HFF-Myc (cell line): Measurements from ENCODE around the gene PIAS4.

ENCODE experiments used
- DNase-seq: peaks from one replicate; pipeline ENCODE4 v3.0.0-alpha.2; 2011; ENCODE audit warnings: low read depth; ENCODE audit errors: extremely low read depth
- H3K4me3 ChIP-seq: replicated peaks from 2 replicates; pipeline ENCODE4 v1.5.1; 2011; ENCODE audit warnings: low read depth, mild to moderate bottlenecking, control low read depth, low read length
- TF ChIP-seq, protein P1 (sequence below): IDR thresholded peaks from 2 replicates; pipeline ENCODE4 v1.5.1; 2012; ENCODE audit warnings: mild to moderate bottlenecking, low read depth, low read length, control low read depth; ENCODE audit errors: missing control alignments

PIAS4 gene

DNA sequence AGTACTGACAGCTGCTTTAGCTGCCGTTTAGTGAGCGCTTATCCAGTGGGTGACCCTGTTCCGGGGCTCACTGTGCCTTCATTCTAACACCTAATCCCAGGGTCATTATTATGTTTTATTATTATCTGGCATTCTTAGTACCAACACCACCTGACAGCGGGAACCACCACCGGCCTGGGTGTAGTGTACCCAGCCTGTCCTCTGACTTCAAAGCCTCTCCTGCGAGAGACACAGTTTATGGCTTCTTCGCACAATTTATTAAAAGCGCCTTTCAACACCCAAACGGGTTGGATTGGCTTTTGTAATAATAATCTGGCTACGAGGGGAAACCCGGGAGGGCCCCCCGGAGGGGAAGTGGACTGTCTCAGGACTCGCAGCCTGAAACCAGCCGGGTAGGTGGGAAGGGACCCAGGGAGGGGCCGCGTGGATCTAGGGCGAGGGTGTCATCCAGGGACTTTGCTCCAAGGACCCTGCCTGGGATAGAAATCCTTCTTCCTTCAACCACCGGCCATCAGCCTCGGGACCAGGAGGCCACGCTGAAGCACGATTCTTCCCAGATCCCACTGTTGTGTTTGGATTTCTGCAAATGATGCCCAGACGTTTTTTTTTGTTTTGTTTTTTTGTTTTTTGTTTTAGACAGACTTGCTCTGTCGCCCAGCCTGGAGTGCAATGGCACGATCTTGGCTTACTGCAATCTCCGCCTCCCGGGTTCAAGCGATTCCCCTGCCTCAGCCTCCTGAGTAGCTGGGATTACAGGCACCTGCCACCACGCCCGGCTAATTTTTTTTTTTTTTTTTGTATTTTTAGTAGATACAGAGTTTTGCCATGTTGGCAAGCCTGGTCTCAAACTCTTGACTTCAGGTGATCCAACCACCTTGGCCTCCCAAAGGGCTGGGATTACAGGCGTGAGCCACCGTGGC is 60.8 kb downstream of the PIAS4 start:
- TF ChIP-seq, protein P1, sequence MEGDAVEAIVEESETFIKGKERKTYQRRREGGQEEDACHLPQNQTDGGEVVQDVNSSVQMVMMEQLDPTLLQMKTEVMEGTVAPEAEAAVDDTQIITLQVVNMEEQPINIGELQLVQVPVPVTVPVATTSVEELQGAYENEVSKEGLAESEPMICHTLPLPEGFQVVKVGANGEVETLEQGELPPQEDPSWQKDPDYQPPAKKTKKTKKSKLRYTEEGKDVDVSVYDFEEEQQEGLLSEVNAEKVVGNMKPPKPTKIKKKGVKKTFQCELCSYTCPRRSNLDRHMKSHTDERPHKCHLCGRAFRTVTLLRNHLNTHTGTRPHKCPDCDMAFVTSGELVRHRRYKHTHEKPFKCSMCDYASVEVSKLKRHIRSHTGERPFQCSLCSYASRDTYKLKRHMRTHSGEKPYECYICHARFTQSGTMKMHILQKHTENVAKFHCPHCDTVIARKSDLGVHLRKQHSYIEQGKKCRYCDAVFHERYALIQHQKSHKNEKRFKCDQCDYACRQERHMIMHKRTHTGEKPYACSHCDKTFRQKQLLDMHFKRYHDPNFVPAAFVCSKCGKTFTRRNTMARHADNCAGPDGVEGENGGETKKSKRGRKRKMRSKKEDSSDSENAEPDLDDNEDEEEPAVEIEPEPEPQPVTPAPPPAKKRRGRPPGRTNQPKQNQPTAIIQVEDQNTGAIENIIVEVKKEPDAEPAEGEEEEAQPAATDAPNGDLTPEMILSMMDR = no peak
- no peak overlapping the region; the same call in 1 of the 2 replicates for H3K4me3 ChIP-seq
- no peak for DNase-seq

DNA sequence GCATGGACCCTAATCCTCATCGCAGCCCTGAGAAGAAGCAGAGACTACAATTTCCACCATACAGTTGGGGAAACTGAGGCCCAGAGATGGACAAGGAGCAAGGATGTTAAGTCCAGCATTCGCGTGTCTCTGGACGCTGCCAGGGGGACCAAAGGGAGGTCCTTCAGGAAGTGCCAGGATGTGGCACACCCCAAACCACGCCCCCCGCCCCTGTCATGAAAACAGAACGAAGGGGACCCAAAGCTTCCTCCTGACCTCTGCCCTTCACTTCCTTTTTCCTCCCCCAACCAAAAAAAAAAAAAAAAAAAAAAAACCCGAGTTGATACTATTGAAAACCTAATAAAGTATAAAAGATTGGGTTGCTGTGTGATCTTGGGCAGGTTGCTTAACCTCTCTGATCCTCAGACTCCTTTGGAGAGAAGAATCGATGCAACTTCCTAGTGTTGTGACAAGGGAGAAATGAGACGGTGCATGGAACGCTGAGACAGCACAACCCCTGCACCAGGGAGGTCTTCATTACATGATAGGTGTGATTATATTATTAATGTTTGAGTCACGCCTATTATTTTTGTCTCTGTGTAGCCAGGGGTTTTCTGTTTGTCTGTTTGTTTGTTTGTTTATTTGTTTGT is 61.9 kb downstream of the PIAS4 start:
- H3K4me3 ChIP-seq = no peak overlapping the region
- TF ChIP-seq, protein P1 = no peak
- no peak for DNase-seq

DNA sequence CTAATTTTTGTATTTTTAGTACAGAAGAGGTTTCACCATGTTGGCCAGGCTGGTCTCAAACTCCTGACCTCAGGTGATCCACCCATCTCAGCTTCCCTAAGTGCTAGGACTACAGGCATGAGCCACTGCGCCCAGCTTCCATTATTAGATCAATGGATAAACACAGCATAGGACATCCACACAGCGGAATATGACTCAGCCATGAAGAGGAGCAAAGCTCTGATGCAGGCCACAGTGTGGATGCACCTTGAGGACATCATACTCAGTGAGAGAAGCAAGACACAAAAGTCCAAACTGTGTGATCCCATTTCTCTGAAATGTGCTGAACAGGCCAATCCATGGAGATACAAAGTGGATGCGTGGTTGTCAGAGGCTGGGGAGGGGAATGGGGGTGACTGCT is 64.1 kb downstream of the PIAS4 start:
- TF ChIP-seq, protein P1 = no peak
- no peak for DNase-seq

DNA sequence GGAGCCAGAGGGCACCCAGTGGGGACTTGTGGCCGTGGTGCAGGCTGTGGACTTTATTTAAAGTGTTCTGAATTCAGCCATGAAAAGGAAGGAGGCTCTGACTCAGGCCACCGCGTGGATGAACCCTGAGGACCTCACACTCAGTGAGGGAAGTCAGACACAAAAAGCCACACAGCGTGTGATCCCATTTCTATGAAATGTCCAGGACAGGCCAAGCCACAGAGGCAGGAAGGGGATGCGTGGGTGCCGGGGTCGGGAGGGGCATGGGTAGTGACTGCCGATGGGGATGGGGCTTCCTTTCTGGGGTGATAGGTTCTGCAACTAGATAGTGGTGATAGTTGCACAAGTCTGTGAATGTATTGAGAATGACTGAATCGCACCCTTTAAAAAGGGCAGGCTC is 67.8 kb downstream of the PIAS4 start:
- H3K4me3 ChIP-seq = no peak overlapping the region
- no peak for DNase-seq
- TF ChIP-seq, protein P1 = no peak

More for the DNA sequence above, 64.1 kb downstream of the PIAS4 start:
- no peak overlapping the region for H3K4me3 ChIP-seq

DNA sequence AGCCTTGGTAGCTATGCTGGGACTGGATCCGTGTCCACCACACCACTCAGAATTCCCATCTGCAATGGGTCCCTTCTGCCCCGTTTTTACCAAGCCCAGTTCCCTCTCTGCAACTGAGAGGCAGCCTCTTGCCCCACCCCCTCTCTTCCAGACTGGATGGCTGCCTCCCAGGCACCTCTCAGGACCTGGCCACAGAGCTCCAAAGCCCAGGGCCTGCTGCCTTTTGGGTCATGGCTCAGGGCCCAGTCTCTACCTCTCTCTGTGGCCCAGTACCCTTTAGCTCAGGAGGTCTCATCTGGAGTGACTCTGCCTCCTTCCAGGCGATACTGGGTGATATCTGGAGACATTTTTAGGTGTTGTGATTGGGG is 69.5 kb downstream of the PIAS4 start:
- no peak for DNase-seq
- no peak overlapping the region for H3K4me3 ChIP-seq
- TF ChIP-seq, protein P1 = no peak

DNA sequence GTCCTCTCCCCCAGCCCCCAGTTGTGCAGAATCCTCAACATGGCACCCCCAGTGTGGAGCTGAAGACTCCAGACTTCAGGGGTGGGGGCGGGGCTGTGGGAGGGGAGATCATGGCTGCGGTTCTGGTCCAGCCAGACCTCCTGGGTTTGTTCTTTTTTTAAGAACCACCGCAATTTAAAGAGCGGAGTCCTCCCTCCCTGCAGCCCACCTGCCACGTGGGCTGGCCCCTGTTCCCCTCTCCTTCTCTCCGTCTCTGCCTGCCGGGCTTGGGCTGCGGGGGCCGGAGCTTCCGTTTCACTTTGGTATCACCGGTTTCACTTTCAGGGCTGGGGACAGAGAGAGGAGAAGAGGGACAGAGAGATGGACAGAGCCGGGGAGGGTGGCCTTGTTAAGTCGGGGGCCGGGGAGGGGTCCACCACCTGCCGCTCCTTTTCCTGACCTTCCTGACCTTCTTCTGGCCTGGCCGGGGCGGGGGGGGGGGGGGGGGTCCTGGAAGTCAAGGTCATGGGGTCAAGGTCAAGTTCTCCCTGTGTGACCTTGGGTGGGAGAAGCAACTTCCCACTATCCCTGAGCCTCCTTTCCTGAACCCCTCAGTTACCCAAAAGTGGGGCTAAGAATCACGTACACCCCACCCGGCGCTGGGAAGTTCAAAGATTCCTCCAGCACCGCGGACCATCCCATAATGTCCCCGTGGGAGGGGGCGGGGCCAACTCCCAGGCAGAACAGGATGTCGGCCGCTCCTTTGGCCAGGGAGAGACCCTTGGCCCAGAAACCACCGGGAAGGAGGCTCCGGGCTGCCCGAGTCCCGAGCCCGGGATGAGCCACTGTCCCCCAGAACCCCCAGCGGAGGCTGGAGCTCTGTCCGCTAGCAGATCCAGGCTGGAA is 70.5 kb downstream of the PIAS4 start:
- no peak for DNase-seq
- peak overlapping the region; percentile 32 for H3K4me3 ChIP-seq
- TF ChIP-seq, protein P1 = no peak
